Fibroblast of lung (primary cell): ENCODE results near the gene DDX19B. TPM values are rescaled to one million over a fixed set of nuclear protein-coding genes. Genes with fewer than 3 reads are reported as not detected.

Source experiments
- DNase-seq, 2 donors: peaks; one replicate each; pipeline versions ENCODE4 v3.0.0 to v3.0.0-alpha.2; 2010; ENCODE audit warnings: low read depth in 2 of 2
- H2AFZ ChIP-seq: 2 replicates; pipeline ENCODE4 v1.5.1; 2012; ENCODE audit warnings: low read length, control low read depth, inconsistent platforms
- H3K27ac ChIP-seq: 2 replicates; pipeline ENCODE4 v1.5.1; 2011; ENCODE audit warnings: low read length, control low read depth; ENCODE audit not compliant: insufficient read depth
- H3K27me3 ChIP-seq: 2 replicates; pipeline ENCODE4 v1.5.1; 2011; ENCODE audit warnings: mild to moderate bottlenecking, low read length; ENCODE audit not compliant: control insufficient read depth, insufficient read depth
- H3K36me3 ChIP-seq: 2 replicates; pipeline ENCODE4 v1.5.1; 2011; ENCODE audit warnings: low read length; ENCODE audit not compliant: control insufficient read depth, insufficient read depth
- H3K4me1 ChIP-seq: 2 replicates; pipeline ENCODE4 v1.5.1; 2011; ENCODE audit warnings: low read length; ENCODE audit not compliant: control insufficient read depth, insufficient read depth; ENCODE audit errors: extremely low read depth
- H3K4me2 ChIP-seq: 2 replicates; pipeline ENCODE4 v1.5.1; 2011; ENCODE audit warnings: low read length, control low read depth; ENCODE audit not compliant: insufficient read depth; ENCODE audit errors: extremely low read depth
- H3K4me3 ChIP-seq, 4 experiments: fragments of 200-600 bp in 1 of 4; sonication (generic) in 1 of 4; replicated peaks in 1 of 4; 2 replicates each; pipeline ENCODE4 v1.5.1; 2011 to 2016; ENCODE audit warnings: low read length in 4 of 4, low read depth in 3 of 4, mild to moderate bottlenecking in 3 of 4, control low read depth in 2 of 4, inconsistent platforms in 1 of 4, mixed read lengths in 1 of 4; ENCODE audit not compliant: insufficient read depth in 1 of 4; ENCODE audit errors: control extremely low read depth in 1 of 4
- H3K79me2 ChIP-seq: 2 replicates; pipeline ENCODE4 v1.5.1; 2012; ENCODE audit warnings: mild to moderate bottlenecking, low read length, inconsistent platforms; ENCODE audit not compliant: control insufficient read depth, insufficient read depth
- H3K9ac ChIP-seq: 2 replicates; pipeline ENCODE4 v1.5.1; 2011; ENCODE audit warnings: mild to moderate bottlenecking, low read length, control low read depth; ENCODE audit not compliant: insufficient read depth
- H3K9me3 ChIP-seq: 2 replicates; pipeline ENCODE4 v1.5.1; 2012; ENCODE audit warnings: low read depth, low read length; ENCODE audit not compliant: control insufficient read depth, insufficient read depth
- H4K20me1 ChIP-seq: 2 replicates; pipeline ENCODE4 v1.5.1; 2011; ENCODE audit warnings: low read length; ENCODE audit not compliant: control insufficient read depth, insufficient read depth; ENCODE audit errors: extremely low read depth
- EZH2 ChIP-seq: IDR thresholded peaks from 2 replicates; pipeline ENCODE4 v1.5.1; 2012; ENCODE audit warnings: low read length, control low read depth, mild to moderate bottlenecking; ENCODE audit errors: missing control alignments
- polyA plus RNA-seq, 2 donors: library from polyadenylated mRNA; depleted of rRNA in 1 of 2; stranded (reverse) in 1 of 2; unstranded in 1 of 2; fragments of >200 nt; gene quantifications; 2 replicates each; pipeline ENCODE4 v1.2.1, GENCODE V29; 2011 to 2012; ENCODE audit warnings: missing spikeins in 1 of 2
- total RNA-seq: library from RNA; depleted of rRNA; stranded (reverse); fragments of >200 nt; gene quantifications from 2 replicates; pipeline ENCODE4 v1.2.1, GENCODE V29; 2014
- TF ChIP-seq, protein P1 (sequence below), 2 donors: IDR thresholded peaks in 1 of 2; conservative IDR thresholded peaks in 1 of 2; 1 replicate in 1 of 2; 2 replicates in 1 of 2; pipeline ENCODE4 v1.5.1; 2011 to 2012; ENCODE audit warnings: low read length in 2 of 2, control low read depth in 1 of 2, inconsistent platforms in 1 of 2, low read depth in 1 of 2, mild to moderate bottlenecking in 1 of 2

DDX19B gene
- total and polyA plus RNA-seq, 2 donors (not counting 1 experiment from before 2014, with no cell fraction given): 30.7 to 41.0 TPM

DNA sequence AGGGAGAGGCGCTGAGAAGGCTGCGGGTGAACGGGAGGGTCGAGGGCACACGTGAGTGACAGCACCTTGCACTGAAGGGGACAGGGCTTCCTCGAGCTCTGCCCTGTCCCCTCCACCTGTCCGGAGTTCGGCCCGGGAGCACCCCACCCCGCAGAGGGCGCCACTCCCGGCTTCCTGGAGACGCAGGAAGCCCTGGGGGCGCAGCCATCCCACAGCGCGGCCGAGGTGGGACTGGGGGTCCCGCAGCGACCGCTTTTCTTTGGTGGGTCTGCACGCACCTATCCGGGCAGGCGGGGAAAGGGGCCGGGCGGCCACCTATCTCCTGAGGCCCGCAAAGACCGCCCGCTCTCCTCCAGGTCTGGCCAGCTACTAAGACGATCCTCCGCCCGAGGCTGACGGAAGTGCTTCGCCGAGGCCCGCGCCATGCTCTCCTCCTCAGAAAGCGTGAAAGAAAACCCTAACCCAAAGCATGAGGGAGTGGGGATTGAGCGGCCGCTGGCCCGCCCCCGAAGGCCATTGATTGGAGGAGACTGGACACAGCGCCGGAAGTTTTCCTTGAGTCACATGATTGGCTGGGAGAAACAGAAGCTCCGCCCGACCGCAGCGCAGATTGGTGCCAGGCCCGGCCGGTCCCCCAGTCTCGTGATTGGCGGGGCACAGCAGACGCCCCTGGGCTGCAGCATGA lies 82.1 kb downstream of the DDX19B start:
- H3K4me2 ChIP-seq: peak overlapping the region; percentile 92
- H3K4me1 ChIP-seq: no peaks in the 10 kb centered on the region
- peaks cover 13% of the 10 kb centered on the region for H3K79me2 ChIP-seq
- no peak overlapping the region for H2AFZ ChIP-seq
- H3K27me3 ChIP-seq: no peaks in the 10 kb centered on the region
- no peaks in the 10 kb centered on the region for H3K36me3 ChIP-seq
- peak; percentile 96 to 97 for DNase-seq
- peak overlapping the region; percentile 81 for H3K9ac ChIP-seq
- H4K20me1 ChIP-seq: no peaks in the 10 kb centered on the region
- H3K4me3 ChIP-seq: peak overlapping the region; percentile 77 to 96 (median 92)
- H3K27ac ChIP-seq: peak overlapping the region; percentile 84
- TF ChIP-seq EZH2: no peak
- TF ChIP-seq, protein P1, sequence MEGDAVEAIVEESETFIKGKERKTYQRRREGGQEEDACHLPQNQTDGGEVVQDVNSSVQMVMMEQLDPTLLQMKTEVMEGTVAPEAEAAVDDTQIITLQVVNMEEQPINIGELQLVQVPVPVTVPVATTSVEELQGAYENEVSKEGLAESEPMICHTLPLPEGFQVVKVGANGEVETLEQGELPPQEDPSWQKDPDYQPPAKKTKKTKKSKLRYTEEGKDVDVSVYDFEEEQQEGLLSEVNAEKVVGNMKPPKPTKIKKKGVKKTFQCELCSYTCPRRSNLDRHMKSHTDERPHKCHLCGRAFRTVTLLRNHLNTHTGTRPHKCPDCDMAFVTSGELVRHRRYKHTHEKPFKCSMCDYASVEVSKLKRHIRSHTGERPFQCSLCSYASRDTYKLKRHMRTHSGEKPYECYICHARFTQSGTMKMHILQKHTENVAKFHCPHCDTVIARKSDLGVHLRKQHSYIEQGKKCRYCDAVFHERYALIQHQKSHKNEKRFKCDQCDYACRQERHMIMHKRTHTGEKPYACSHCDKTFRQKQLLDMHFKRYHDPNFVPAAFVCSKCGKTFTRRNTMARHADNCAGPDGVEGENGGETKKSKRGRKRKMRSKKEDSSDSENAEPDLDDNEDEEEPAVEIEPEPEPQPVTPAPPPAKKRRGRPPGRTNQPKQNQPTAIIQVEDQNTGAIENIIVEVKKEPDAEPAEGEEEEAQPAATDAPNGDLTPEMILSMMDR (conservative IDR thresholded peaks at IDR 0.05 in 1 of 2, IDR thresholded peaks at IDR 0.05 in 1 of 2; ENCODE audit: low read depth in 1 of 2, low read length in 2 of 2): peak; percentile 25
- no peaks in the 10 kb centered on the region for H3K9me3 ChIP-seq

DNA sequence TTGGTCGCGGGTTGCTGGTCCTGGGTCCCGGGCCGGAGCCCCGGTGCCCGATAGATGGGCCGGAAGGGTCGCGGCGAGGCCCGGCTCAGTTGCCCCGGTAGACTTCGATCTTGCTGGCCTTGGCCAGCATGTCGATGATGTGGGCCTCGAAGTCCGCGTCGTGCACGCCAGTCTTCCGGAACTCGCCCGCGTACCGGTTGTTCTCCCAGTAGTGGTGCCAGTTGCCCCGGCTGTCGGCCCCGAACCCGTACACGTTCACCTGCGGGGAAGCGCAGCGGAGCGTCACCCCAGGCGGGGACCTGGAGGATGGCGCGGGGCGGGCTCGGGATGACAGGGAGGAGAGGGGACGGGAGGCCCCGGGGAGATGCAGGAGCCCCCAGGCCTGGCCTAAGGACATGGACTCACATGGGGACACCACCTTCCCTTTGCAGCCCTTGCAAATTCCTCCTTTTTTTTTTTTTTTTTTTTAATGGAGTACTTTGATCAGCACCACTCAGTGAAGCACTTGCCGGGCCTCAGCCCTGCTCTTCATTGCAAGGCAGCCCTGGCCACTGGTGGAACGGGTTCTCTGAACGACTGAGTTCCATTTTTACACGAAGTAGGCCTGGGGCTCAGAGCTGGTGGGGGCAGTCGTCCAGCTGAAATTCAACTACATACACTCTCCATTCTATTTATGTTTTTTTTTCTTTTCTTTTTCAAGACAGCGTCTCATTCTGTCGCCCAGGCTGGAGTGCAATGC lies 82.8 kb downstream of the DDX19B start:
- Histone ChIP-seq H3K4me2 (peak overlapping the region; percentile 85), H3K4me1 (no peaks in the 10 kb centered on the region), H3K9me3 (no peaks in the 10 kb centered on the region), H3K36me3 (no peaks in the 10 kb centered on the region), H3K27ac (peak overlapping the region; percentile 47), H4K20me1 (no peaks in the 10 kb centered on the region), H3K79me2 (peaks cover 13% of the 10 kb centered on the region), H3K4me3 (peak overlapping the region; percentile 43 to 96 (median 70)), H3K9ac (peak overlapping the region; percentile 37), H2AFZ (peak overlapping the region; percentile 74), H3K27me3 (no peaks in the 10 kb centered on the region)
- no peak for TF ChIP-seq EZH2
- TF ChIP-seq, protein P1 (conservative IDR thresholded peaks at IDR 0.05 in 1 of 2, IDR thresholded peaks at IDR 0.05 in 1 of 2; ENCODE audit: low read depth in 1 of 2, low read length in 2 of 2): no peak
- no peak for DNase-seq

DNA sequence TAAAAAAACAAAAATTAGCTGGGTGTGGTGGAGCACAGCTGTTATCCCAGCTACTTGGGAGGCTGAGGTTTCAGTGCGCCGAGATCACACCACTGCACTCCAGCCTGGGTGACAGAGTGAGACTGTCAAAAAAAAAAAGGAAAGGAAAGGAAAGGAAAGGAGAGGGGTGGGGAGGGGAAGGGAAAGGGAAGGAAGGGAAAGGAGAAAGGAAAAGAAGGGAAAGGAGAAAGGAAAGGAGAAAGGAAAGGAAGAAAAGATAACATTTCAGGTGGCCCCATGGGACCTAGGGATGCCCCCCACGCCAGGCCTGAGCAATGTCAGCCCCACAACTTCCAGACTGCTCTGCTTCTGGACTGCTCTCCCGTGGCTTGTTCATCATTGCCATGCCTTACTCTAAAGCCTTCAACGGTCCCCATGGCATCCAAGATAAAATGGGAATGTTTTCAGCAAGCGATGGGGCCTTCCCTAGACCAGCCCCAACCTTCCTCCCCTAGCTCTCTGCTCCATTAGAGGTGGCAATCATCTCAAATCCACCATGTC lies 84.5 kb downstream of the DDX19B start:
- Histone ChIP-seq H4K20me1 (no peaks in the 10 kb centered on the region), H3K9me3 (no peaks in the 10 kb centered on the region), H3K27me3 (no peaks in the 10 kb centered on the region), H3K36me3 (no peaks in the 10 kb centered on the region), H3K79me2 (peaks cover 13% of the 10 kb centered on the region), H3K4me3 (no peak overlapping the region), H3K4me1 (no peaks in the 10 kb centered on the region), H3K9ac (no peak overlapping the region), H2AFZ (no peak overlapping the region), H3K4me2 (no peak overlapping the region), H3K27ac (no peak overlapping the region)
- TF ChIP-seq EZH2: no peak
- TF ChIP-seq, protein P1 (conservative IDR thresholded peaks at IDR 0.05 in 1 of 2, IDR thresholded peaks at IDR 0.05 in 1 of 2; ENCODE audit: low read depth in 1 of 2, low read length in 2 of 2): no peak
- no peak for DNase-seq
